Stromal cell of bone marrow (primary cell): ENCODE data around the gene OR1G1.
"Not testable (repeated sequence)": the region's sequence is repeated elsewhere in the genome, so short reads cannot be mapped to it uniquely, and the experiment has no call there.

Experiments used
- DNase-seq: peaks from one replicate; pipeline ENCODE4 v3.0.0-alpha.2; 2012; ENCODE audit warnings: low read depth

OR1G1 gene

DNA sequence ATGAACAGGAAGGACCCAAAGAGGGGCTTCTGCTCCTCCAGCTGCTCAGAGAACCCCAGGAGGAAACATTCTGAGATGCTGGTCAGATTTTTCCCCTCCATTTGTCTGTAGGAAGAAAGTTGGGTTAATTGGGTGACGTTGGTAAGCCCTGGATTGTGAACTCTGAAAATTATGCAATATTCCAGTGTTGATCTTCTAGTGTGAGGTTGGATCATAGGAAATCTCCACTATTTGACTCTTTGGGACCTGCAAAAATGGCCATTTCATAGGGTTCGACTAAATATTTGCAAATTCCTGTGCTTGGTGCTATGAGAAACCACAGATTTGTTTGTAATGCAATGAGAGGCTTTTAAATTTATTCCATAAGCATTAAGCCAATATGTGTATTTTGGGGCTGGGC is at the start of gene OR1G1:
Gene OR1G1 (minus strand): TSS at position 101 of the 400 bp plus-strand sequence. CDS start 0 bp downstream, at position 101.
- DNase-seq: no peak

DNA sequence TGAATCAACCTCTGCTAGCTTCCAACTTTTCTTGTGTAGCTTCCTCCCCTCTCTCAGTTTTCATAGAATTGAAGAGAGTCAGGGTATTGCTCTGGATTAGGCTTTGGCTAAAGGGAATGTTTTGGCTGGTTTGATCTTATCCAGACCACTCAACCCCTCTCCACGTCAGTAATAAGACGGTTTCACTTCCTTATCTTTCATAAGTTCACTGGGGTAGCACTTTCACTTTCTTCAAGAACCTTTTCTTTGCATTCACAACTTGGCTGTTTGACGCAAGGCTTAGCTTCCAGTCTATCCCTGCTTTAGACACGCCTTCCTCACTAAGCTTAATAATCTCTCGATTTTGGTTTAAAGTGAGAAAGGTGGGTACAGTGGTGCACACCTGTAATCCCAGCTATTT is 40.2 kb upstream of the OR1G1 start:
- no peak for DNase-seq

DNA sequence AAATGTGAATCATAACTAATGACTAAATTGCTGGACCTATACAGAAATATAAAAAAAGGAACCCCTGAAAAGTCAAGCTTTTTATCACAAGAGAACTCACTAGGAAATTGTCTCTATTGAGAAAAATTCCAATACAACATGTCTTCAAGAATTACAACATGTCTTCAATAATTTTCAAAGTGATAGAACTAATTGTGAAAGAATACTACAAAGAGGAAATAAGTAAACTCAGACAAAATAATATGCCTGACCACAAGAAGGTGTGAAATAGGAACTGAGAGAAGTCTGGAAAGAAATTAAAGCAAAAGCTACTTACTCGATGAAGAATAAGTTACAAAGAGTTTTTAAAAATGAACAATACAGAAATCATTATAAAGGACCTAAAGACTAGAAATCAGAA is 29.9 kb upstream of the OR1G1 start:
- no peak for DNase-seq

DNA sequence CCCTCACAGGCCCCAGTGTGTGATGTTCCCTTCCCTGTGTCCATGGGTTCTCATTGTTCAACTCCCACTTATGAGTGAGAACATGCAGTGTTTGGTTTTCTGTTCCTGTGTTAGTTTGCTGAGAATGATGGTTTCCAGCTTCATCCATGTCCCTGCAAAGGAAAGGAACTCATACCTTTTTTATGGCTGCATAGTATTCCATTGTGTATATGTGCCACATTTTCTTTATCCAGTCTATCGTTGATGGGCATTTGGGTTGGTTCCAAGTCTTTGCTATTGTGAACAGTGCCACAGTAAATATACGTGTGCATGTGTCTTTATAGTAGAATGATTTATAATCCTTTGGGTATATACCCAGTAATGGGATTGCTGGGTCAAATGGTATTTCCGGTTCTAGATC is 10.1 kb upstream of the OR1G1 start:
- not testable (repeated sequence) for DNase-seq

DNA sequence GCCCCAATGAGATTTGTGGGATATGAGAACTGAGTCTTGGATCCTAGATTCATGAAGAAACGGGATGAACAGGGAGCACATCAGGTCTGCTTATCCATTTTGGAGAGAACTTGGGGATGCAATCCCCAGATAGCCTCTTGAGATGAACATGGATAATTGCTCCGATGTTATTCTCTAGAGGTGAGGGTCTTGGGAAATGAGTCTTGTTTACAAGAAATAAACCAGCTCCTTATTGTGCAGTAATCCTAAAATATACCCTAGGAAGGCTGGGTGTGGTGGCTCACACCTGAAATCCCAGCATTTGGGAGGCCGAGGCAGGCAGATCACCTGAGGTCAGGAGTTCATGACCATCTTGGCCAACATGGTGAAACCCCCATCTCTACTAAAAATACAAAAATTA is 23.0 kb downstream of the OR1G1 start, which contains the start of gene OR1D2:
Gene OR1D2 (minus strand): TSS at position 101 of the 400 bp plus-strand sequence. CDS start 11,426 bp downstream, outside the sequence.
- no peak for DNase-seq
